T-cell (primary cell): ENCODE data around the gene ABCC5. TPM values are rescaled to one million over a fixed set of nuclear protein-coding genes. Genes with fewer than 3 reads are reported as not detected.
A peak's percentile ranks its signal among the peaks of the same experiment; 100 is the strongest.

Experiments
- ATAC-seq, 4 experiments: fragments of 200-7000 bp in 3 of 4; fragments of 150-1000 bp in 1 of 4; cut with Tn5 transposase; replicated peaks in 1 of 4; 1 replicate in 3 of 4; 2 replicates in 1 of 4; pipeline ENCODE4 v1.10.0; 2021; ENCODE audit warnings: moderate library complexity in 3 of 4, mild to moderate bottlenecking in 2 of 4, moderate number of reproducible peaks in 1 of 4
- CTCF ChIA-PET, 2 donors: fragments of 300-600 bp; sonication (Branson Sonifier 250); formaldehyde crosslinking; loops; one replicate each; lab custom pipeline; 2022; ENCODE audit warnings: antibody characterized with exemption in 2 of 2; lab: Charles Lee
- POLR2A ChIA-PET, 2 donors: fragments of 300-600 bp; sonication (Branson Sonifier 250); formaldehyde crosslinking; loops; one replicate each; lab custom pipeline; 2022; ENCODE audit warnings: antibody characterized with exemption in 2 of 2; lab: Charles Lee
- DNase-seq, 35 experiments: peaks; one replicate each; pipeline versions ENCODE4 v3.0.0 to v3.0.0-alpha.2; 2013 to 2023
- H3K27ac ChIP-seq: one replicate; pipeline ENCODE4 v1.5.1; 2013; ENCODE audit warnings: low read length
- H3K27me3 ChIP-seq, 2 experiments: replicated peaks in 1 of 2; 1 replicate in 1 of 2; 2 replicates in 1 of 2; pipeline versions ENCODE4 v1.6.1 to v1.7.0; 2013; ENCODE audit warnings: low read length in 1 of 2, mixed read lengths in 1 of 2; ENCODE audit not compliant: control insufficient read depth in 2 of 2, insufficient read depth in 2 of 2; ENCODE audit errors: extremely low read depth in 1 of 2
- H3K36me3 ChIP-seq, 2 donors: 1 replicate in 1 of 2; 2 replicates in 1 of 2; pipeline versions ENCODE4 v1.6.1 to v1.7.0; 2013; ENCODE audit warnings: low read length in 1 of 2; ENCODE audit not compliant: control insufficient read depth in 2 of 2, insufficient read depth in 1 of 2; ENCODE audit errors: extremely low read depth in 1 of 2
- H3K4me1 ChIP-seq, 2 experiments: 1 replicate in 1 of 2; 2 replicates in 1 of 2; pipeline versions ENCODE4 v1.6.1 to v1.7.0; 2013; ENCODE audit warnings: low read length in 2 of 2, mixed read lengths in 1 of 2; ENCODE audit not compliant: insufficient read depth in 2 of 2, control insufficient read depth in 1 of 2; ENCODE audit errors: extremely low read depth in 1 of 2
- H3K4me3 ChIP-seq, 2 donors: 1 replicate in 1 of 2; 2 replicates in 1 of 2; pipeline versions ENCODE4 v1.5.1 to v1.7.0; 2013; ENCODE audit warnings: mild to moderate bottlenecking in 2 of 2, low read length in 1 of 2, moderate library complexity in 1 of 2; ENCODE audit not compliant: control insufficient read depth in 1 of 2; ENCODE audit errors: extremely low read depth in 1 of 2
- H3K9me3 ChIP-seq: 2 replicates; pipeline ENCODE4 v1.7.0; 2013
- H3K27ac Mint-ChIP-seq, 2 donors: one replicate each; pipeline ENCODE4 v1.8.0; 2020 to 2021; ENCODE audit warnings: mild to moderate bottlenecking in 2 of 2, mixed read lengths in 2 of 2
- H3K27me3 Mint-ChIP-seq, 2 donors: one replicate each; pipeline ENCODE4 v1.8.0; 2021 to 2022; ENCODE audit warnings: mixed read lengths in 2 of 2
- H3K36me3 Mint-ChIP-seq: one replicate; pipeline ENCODE4 v1.8.0; 2021; ENCODE audit warnings: mixed read lengths
- H3K4me1 Mint-ChIP-seq, 3 donors: one replicate each; pipeline ENCODE4 v1.8.0; 2020 to 2022; ENCODE audit warnings: mixed read lengths in 3 of 3, mild to moderate bottlenecking in 1 of 3
- H3K4me3 Mint-ChIP-seq, 3 donors: one replicate each; pipeline ENCODE4 v1.8.0; 2020 to 2022; ENCODE audit warnings: mild to moderate bottlenecking in 3 of 3, mixed read lengths in 3 of 3, moderate library complexity in 3 of 3
- H3K9me3 Mint-ChIP-seq, 3 donors: one replicate each; pipeline ENCODE4 v1.8.0; 2020 to 2022; ENCODE audit warnings: mixed read lengths in 3 of 3
- WGBS: methylation state at CpG from one replicate; pipeline ENCODE4 v1.1.5; 2013; ENCODE audit warnings: missing lambda C conversion rate; ENCODE audit not compliant: insufficient coverage; 5-methylcytosine and 5-hydroxymethylcytosine counted together
- total RNA-seq, 35 experiments: library from RNA in 6 of 35; stranded (reverse) in 6 of 35; fragments of 120-200 nt in 1 of 35; gene quantifications; one replicate each; pipeline versions ENCODE4 v1.2.1 to v1.2.4 and lab custom pipeline; 2013 to 2026

The ABCC5 gene
- total RNA-seq, 5 donors from 2014 or later (not counting 1 experiment from before 2014, with no cell fraction given) = 17.6 to 34.3 (median 30.2) TPM

GRCh38 chr3:183958775-183959174 is 58.9 kb downstream of the ABCC5 start:
- H3K9me3 Mint-ChIP-seq = no peaks in the 10 kb centered on the region
- Histone ChIP-seq H3K27ac (no peak overlapping the region), H3K4me3 (no peak overlapping the region)

GRCh38 chr3:183958226-183958625 is 59.5 kb downstream of the ABCC5 start:
- H3K27ac ChIP-seq = no peak overlapping the region
- Mint-ChIP-seq H3K36me3 (peaks cover 23% of the 10 kb centered on the region), H3K4me1 (no peaks in the 10 kb centered on the region), H3K27ac (no peak overlapping the region), H3K9me3 (no peaks in the 10 kb centered on the region), H3K4me3 (no peak overlapping the region), H3K27me3 (no peaks in the 10 kb centered on the region)
- DNase-seq = no peak
- WGBS = no CpG with 5 or more reads among the region's 3 CpGs
- POLR2A ChIA-PET = no interaction called here
- H3K9me3 ChIP-seq = no peaks in the 10 kb centered on the region
- H3K4me1 ChIP-seq = no peaks in the 10 kb centered on the region
- no peak for ATAC-seq
- no peaks in the 10 kb centered on the region for H3K27me3 ChIP-seq
- H3K4me3 ChIP-seq = no peak overlapping the region
- CTCF ChIA-PET = no interaction called here
- H3K36me3 ChIP-seq = peaks cover 0 to 16% of the 10 kb centered on the region in 2 donors

More at GRCh38 chr3:183958775-183959174, 58.9 kb downstream of the ABCC5 start:
- H3K36me3 Mint-ChIP-seq = peaks cover 28% of the 10 kb centered on the region
- no peaks in the 10 kb centered on the region for H3K4me1 Mint-ChIP-seq
- H3K4me1 ChIP-seq = no peaks in the 10 kb centered on the region
- no CpG with 5 or more reads among the region's 4 CpGs for WGBS
- ChIA-PET CTCF (no interaction called here), POLR2A (no interaction called here)
- no peak for ATAC-seq
- no peaks in the 10 kb centered on the region for H3K27me3 Mint-ChIP-seq
- no peak overlapping the region for H3K4me3 Mint-ChIP-seq
- H3K9me3 ChIP-seq = no peaks in the 10 kb centered on the region
- peaks cover 0 to 16% of the 10 kb centered on the region in 2 donors for H3K36me3 ChIP-seq
- H3K27ac Mint-ChIP-seq = peak overlapping the region in 1 of 2 donors; percentile 34
- H3K27me3 ChIP-seq = no peaks in the 10 kb centered on the region
- no peak for DNase-seq

GRCh38 chr3:183954875-183955274 is 62.8 kb downstream of the ABCC5 start:
- no peak overlapping the region for H3K27ac Mint-ChIP-seq
- CTCF ChIA-PET = no interaction called here
- ATAC-seq (no peak), DNase-seq (no peak)
- Histone ChIP-seq H3K36me3 (peaks cover 2 to 12% of the 10 kb centered on the region in 2 donors), H3K4me1 (no peaks in the 10 kb centered on the region), H3K9me3 (no peaks in the 10 kb centered on the region), H3K27ac (no peak overlapping the region), H3K27me3 (no peaks in the 10 kb centered on the region), H3K4me3 (no peak overlapping the region)
- H3K9me3 Mint-ChIP-seq = no peaks in the 10 kb centered on the region
- H3K4me1 Mint-ChIP-seq = no peaks in the 10 kb centered on the region
- WGBS = 50% methylated on average over 2 of the region's 4 CpGs
- no peak overlapping the region for H3K4me3 Mint-ChIP-seq
- H3K27me3 Mint-ChIP-seq = no peaks in the 10 kb centered on the region
- POLR2A ChIA-PET = no interaction called here
- peaks cover 30% of the 10 kb centered on the region for H3K36me3 Mint-ChIP-seq

GRCh38 chr3:183953471-183954070 is 64.1 kb downstream of the ABCC5 start:
- 31% methylated on average over 2 of the region's 6 CpGs for WGBS
- Mint-ChIP-seq H3K36me3 (peaks cover 36% of the 10 kb centered on the region), H3K4me3 (no peak overlapping the region), H3K4me1 (no peaks in the 10 kb centered on the region), H3K9me3 (no peaks in the 10 kb centered on the region), H3K27ac (no peak overlapping the region), H3K27me3 (no peaks in the 10 kb centered on the region)
- ATAC-seq (no peak), DNase-seq (no peak)
- peaks cover 8 to 17% of the 10 kb centered on the region in 2 donors for H3K36me3 ChIP-seq
- H3K4me3 ChIP-seq = no peak overlapping the region
- H3K4me1 ChIP-seq = no peaks in the 10 kb centered on the region
- H3K9me3 ChIP-seq = no peaks in the 10 kb centered on the region
- no peaks in the 10 kb centered on the region for H3K27me3 ChIP-seq
- CTCF ChIA-PET = no interaction called here
- H3K27ac ChIP-seq = no peak overlapping the region
- POLR2A ChIA-PET = no interaction called here

- H3K9me3 Mint-ChIP-seq = no peaks in the 10 kb centered on the region
- 86% methylated on average over 12 of the region's 13 CpGs for WGBS
- ChIA-PET POLR2A (no interaction called here), CTCF (no interaction called here)
- H3K27me3 Mint-ChIP-seq = no peaks in the 10 kb centered on the region
- Histone ChIP-seq H3K27ac (no peak overlapping the region), H3K9me3 (no peaks in the 10 kb centered on the region), H3K36me3 (peaks cover 8 to 20% of the 10 kb centered on the region in 2 donors), H3K27me3 (no peaks in the 10 kb centered on the region), H3K4me3 (no peak overlapping the region), H3K4me1 (no peaks in the 10 kb centered on the region)
- H3K4me3 Mint-ChIP-seq = no peak overlapping the region
- DNase-seq (no peak), ATAC-seq (no peak)
- no peak overlapping the region for H3K27ac Mint-ChIP-seq
- peaks cover 45% of the 10 kb centered on the region for H3K36me3 Mint-ChIP-seq
- no peaks in the 10 kb centered on the region for H3K4me1 Mint-ChIP-seq
Observed at GRCh38 chr3:183951459-183951858, 66.2 kb downstream of the ABCC5 start.

- H3K27me3 ChIP-seq = no peaks in the 10 kb centered on the region
- CTCF ChIA-PET = no interaction called here
Observed at GRCh38 chr3:183949690-183950089, 68.0 kb downstream of the ABCC5 start.

More at GRCh38 chr3:183949690-183950089, 68.0 kb downstream of the ABCC5 start:
- no peaks in the 10 kb centered on the region for H3K27me3 Mint-ChIP-seq
- no peaks in the 10 kb centered on the region for H3K9me3 ChIP-seq
- peaks cover 58% of the 10 kb centered on the region for H3K36me3 Mint-ChIP-seq
- POLR2A ChIA-PET = no interaction called here
- WGBS = 93% methylated on average over 9 of the region's 12 CpGs
- no peak overlapping the region for H3K4me3 Mint-ChIP-seq
- DNase-seq (no peak), ATAC-seq (no peak)
- no peaks in the 10 kb centered on the region for H3K9me3 Mint-ChIP-seq
- no peak overlapping the region for H3K27ac Mint-ChIP-seq
- H3K27ac ChIP-seq = no peak overlapping the region
- H3K4me1 ChIP-seq = no peaks in the 10 kb centered on the region
- no peaks in the 10 kb centered on the region for H3K4me1 Mint-ChIP-seq
- H3K4me3 ChIP-seq = no peak overlapping the region
- peaks cover 8 to 27% of the 10 kb centered on the region in 2 donors for H3K36me3 ChIP-seq
